Neural crest cell (in vitro differentiated cells): ENCODE results near the gene SPG11. TPM values are rescaled to one million over a fixed set of nuclear protein-coding genes. Genes with fewer than 3 reads are reported as not detected.
A peak's percentile ranks its signal among the peaks of the same experiment; 100 is the strongest.
"Not testable (repeated sequence)": the region's sequence is repeated elsewhere in the genome, so short reads cannot be mapped to it uniquely, and the experiment has no call there.

ENCODE experiments used
- DNase-seq: peaks from one replicate; pipeline ENCODE4 v3.0.0; 2021; ENCODE audit warnings: low read depth, mixed read lengths, low spot score
- H3K27ac Mint-ChIP-seq: one replicate; pipeline ENCODE4 v1.8.0; 2021; ENCODE audit warnings: mild to moderate bottlenecking, mixed read lengths; ENCODE audit not compliant: unreplicated experiment
- H3K27me3 Mint-ChIP-seq: 2 replicates; pipeline ENCODE4 v1.8.0; 2021; ENCODE audit warnings: low read depth, mild to moderate bottlenecking, mixed read lengths
- H3K36me3 Mint-ChIP-seq: 2 replicates; pipeline ENCODE4 v1.8.0; 2021; ENCODE audit warnings: low read depth, mild to moderate bottlenecking, mixed read lengths
- H3K4me1 Mint-ChIP-seq: 2 replicates; pipeline ENCODE4 v1.8.0; 2021; ENCODE audit warnings: mixed read lengths
- H3K4me3 Mint-ChIP-seq: one replicate; pipeline ENCODE4 v1.8.0; 2021; ENCODE audit warnings: mild to moderate bottlenecking, mixed read lengths
- H3K9me3 Mint-ChIP-seq: 2 replicates; pipeline ENCODE4 v1.8.0; 2021; ENCODE audit warnings: mixed read lengths
- CTCF ChIP-seq: fragments of 200-600 bp; sonication (generic); conservative IDR thresholded peaks from 2 replicates; pipeline ENCODE4 v1.5.0; 2021; ENCODE audit warnings: antibody characterized with exemption, mild to moderate bottlenecking
- total RNA-seq: library from RNA; stranded (reverse); gene quantifications from 2 replicates; pipeline ENCODE4 v1.2.1, GENCODE V29; 2021

Gene SPG11
- total RNA-seq, 1 donor from 2014 or later = 61.7 TPM

GRCh38 chr15:44565387-44566154 lies 97.9 kb downstream of the SPG11 start:
- H3K4me3 Mint-ChIP-seq = no peak overlapping the region
- no peaks in the 10 kb centered on the region for H3K4me1 Mint-ChIP-seq
- no peak for TF ChIP-seq CTCF
- H3K27me3 Mint-ChIP-seq = no peaks in the 10 kb centered on the region
- peaks cover 4% of the 10 kb centered on the region for H3K9me3 Mint-ChIP-seq
- no peak for DNase-seq
- H3K27ac Mint-ChIP-seq = no peak overlapping the region
- peaks cover 45% of the 10 kb centered on the region for H3K36me3 Mint-ChIP-seq

DNA sequence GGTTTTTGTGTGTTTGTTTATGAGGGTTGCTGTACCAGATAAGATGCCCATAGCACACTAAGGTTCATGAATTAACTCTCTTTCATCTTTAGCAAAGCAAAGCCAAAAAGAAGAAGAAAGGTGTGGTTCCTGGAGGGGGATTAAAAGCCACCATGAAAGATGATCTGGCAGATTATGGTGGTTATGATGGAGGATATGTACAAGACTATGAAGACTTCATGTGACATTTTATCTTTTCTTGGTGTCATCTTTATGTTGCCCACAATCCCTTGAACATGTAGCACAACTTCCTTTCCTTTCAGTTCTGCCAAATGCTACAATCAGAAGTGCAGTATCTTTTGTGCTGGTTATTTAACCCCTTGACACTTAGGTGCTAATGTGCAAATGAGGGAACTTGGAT lies 102.5 kb downstream of the SPG11 start:
- not testable (repeated sequence) for H3K27ac Mint-ChIP-seq, H3K4me1 Mint-ChIP-seq, H3K4me3 Mint-ChIP-seq, H3K27me3 Mint-ChIP-seq, DNase-seq, H3K9me3 Mint-ChIP-seq
- peaks cover 37% of the 10 kb centered on the region for H3K36me3 Mint-ChIP-seq

DNA sequence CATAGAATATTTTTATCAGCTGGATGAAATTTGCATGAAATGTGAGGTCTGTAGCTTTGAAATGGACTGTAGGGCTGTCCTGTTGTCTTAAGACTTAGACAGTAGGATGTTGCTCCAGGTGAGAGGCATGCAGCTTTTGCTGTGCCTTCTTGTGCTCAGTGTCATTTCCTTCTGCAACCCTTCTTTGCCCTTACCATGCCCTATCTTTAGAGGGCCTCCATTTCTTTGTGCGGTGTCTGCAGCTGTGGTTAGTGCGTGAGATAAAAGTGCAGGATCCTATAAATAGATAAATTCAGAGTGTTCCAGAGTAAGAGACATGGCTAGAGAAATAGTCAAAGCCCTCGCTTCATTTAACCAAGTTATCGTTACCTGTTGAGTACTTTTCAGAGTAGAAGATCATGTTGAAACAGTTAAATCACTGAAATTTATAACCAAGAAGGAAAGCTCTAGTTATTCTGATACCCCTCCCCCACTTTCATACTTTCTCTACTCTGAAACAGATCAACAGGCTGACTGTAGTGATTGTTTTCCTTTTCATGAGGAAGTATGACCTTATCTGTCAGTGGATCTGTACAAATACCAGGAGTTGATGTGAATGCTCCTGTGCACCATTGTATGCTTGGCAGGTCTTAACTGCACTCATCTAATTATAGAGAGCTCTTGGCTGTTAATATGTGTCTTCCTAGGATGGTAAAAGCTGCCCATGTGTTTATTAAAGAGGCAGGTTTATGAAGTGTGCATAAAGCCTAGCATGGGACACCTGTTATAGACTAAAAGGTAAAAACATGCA lies 108.3 kb downstream of the SPG11 start:
- no peaks in the 10 kb centered on the region for H3K9me3 Mint-ChIP-seq
- H3K4me1 Mint-ChIP-seq = no peaks in the 10 kb centered on the region
- no peaks in the 10 kb centered on the region for H3K27me3 Mint-ChIP-seq
- DNase-seq = no peak
- H3K27ac Mint-ChIP-seq = no peak overlapping the region
- H3K36me3 Mint-ChIP-seq = peaks cover 15% of the 10 kb centered on the region
- no peak for TF ChIP-seq CTCF
- no peak overlapping the region for H3K4me3 Mint-ChIP-seq

- Mint-ChIP-seq H3K27ac (no peak overlapping the region), H3K4me1 (peaks cover 4% of the 10 kb centered on the region), H3K4me3 (no peak overlapping the region), H3K27me3 (no peaks in the 10 kb centered on the region), H3K36me3 (peaks cover 8% of the 10 kb centered on the region), H3K9me3 (no peaks in the 10 kb centered on the region)
- TF ChIP-seq CTCF = no peak
- no peak for DNase-seq
Observed at GRCh38 chr15:44550734-44551133, 112.7 kb downstream of the SPG11 start.

DNA sequence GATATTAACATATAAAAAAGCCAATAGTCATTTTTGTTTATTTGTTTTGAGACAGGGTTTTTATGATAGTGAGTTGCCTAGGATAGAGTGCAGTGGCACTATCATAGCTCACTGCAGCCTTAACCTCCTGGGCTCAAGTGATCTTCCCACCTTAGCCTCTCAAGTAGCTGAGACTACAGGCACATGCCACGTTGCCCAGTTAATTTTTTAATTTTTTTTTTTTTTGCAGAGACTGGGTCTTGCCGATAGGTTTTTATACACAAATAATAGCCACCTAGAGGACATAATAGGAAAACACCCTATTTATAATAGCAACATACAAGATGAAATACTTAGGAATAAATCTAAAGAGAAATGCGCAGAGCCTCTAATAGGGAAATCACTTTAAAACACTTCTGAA lies 113.2 kb downstream of the SPG11 start:
- peaks cover 5% of the 10 kb centered on the region for H3K36me3 Mint-ChIP-seq

GRCh38 chr15:44549152-44549551 lies 114.3 kb downstream of the SPG11 start:
- H3K27me3 Mint-ChIP-seq, H3K4me3 Mint-ChIP-seq, H3K4me1 Mint-ChIP-seq, DNase-seq, H3K9me3 Mint-ChIP-seq, H3K36me3 Mint-ChIP-seq, H3K27ac Mint-ChIP-seq: not testable (repeated sequence)

More for the DNA sequence above, 113.2 kb downstream of the SPG11 start:
- H3K9me3 Mint-ChIP-seq = no peaks in the 10 kb centered on the region
- peak; percentile 58 for TF ChIP-seq CTCF
- H3K4me3 Mint-ChIP-seq = no peak overlapping the region
- H3K4me1 Mint-ChIP-seq = peaks cover 5% of the 10 kb centered on the region
- no peaks in the 10 kb centered on the region for H3K27me3 Mint-ChIP-seq
- no peak overlapping the region for H3K27ac Mint-ChIP-seq
- DNase-seq = no peak
